GM19455 (cell line): ENCODE data around the gene IL1R2.

Source experiments
- ATAC-seq: cut with Tn5 transposase; IDR thresholded peaks from one replicate; pipeline ENCODE4 v1.9.1; 2021; ENCODE audit not compliant: unreplicated experiment

Gene IL1R2

GRCh38 chr2:102076512-102076911 lies 84.8 kb downstream of the IL1R2 start:
- ATAC-seq = no peak
